ENCODE measurements around the gene CEACAM19. TPM values are rescaled to one million over a fixed set of nuclear protein-coding genes. Genes with fewer than 3 reads are reported as not detected.

Gene CEACAM19
- total RNA-seq, 4 donors from 2014 or later: 0.82 to 5.2 (median 3.5) TPM

DNA sequence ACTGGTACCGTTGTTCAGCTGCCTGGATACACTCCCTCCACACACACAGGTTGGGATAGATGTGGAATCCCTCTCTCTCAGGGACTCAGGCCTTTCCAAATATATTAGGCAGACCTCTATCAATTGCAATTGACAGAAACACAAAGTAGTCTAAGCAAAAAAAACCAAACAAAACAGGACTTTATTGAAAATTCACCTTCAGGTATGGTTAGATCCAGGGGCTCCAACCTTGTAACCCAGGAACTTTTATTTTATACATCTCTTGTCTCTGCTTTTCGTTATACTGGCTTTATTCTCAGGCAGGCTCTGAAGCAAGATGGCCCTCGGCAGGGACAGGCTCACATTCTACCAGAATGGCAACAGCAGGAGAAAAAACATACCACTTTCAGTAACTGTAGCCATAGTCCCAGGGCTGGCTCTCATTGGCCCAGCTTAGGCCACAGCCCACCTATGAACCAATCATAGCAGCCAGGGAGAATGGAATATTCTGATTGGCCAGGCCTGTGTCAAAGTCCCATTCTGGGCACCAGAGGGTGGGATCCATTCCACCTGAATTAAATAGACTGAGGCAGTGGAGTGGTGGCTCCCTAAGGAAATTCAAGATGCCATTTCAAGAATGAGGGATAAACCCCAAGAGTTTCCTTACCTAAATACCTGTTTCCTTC lies 13.1 kb upstream of the CEACAM19 start:
- ATAC-seq: no peak
- no peaks in the 10 kb centered on the region for H3K27me3 ChIP-seq
- no peak overlapping the region for H3K27ac ChIP-seq
- peaks cover 0 to 11% (median 0%) of the 10 kb centered on the region in 3 donors for H3K4me1 ChIP-seq
- H3K36me3 ChIP-seq: peaks cover 0 to 97% of the 10 kb centered on the region in 2 donors
- no peak overlapping the region for H3K4me3 ChIP-seq
- 84 to 92% methylated on average over 2 to 3 of the region's 3 CpGs for WGBS, 2 donors (ENCODE audit: low coverage in 1 of 2)
- TF ChIP-seq POLR2AphosphoS5 (IDR thresholded peaks at IDR 0.05) (no peak), POLR2A (IDR thresholded peaks at IDR 0.05) (no peak), EP300 (IDR thresholded peaks at IDR 0.05) (no peak)
- TF ChIP-seq, protein P1, sequence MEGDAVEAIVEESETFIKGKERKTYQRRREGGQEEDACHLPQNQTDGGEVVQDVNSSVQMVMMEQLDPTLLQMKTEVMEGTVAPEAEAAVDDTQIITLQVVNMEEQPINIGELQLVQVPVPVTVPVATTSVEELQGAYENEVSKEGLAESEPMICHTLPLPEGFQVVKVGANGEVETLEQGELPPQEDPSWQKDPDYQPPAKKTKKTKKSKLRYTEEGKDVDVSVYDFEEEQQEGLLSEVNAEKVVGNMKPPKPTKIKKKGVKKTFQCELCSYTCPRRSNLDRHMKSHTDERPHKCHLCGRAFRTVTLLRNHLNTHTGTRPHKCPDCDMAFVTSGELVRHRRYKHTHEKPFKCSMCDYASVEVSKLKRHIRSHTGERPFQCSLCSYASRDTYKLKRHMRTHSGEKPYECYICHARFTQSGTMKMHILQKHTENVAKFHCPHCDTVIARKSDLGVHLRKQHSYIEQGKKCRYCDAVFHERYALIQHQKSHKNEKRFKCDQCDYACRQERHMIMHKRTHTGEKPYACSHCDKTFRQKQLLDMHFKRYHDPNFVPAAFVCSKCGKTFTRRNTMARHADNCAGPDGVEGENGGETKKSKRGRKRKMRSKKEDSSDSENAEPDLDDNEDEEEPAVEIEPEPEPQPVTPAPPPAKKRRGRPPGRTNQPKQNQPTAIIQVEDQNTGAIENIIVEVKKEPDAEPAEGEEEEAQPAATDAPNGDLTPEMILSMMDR (IDR thresholded peaks at IDR 0.05): no peak
- H3K9me3 ChIP-seq: no peaks in the 10 kb centered on the region

DNA sequence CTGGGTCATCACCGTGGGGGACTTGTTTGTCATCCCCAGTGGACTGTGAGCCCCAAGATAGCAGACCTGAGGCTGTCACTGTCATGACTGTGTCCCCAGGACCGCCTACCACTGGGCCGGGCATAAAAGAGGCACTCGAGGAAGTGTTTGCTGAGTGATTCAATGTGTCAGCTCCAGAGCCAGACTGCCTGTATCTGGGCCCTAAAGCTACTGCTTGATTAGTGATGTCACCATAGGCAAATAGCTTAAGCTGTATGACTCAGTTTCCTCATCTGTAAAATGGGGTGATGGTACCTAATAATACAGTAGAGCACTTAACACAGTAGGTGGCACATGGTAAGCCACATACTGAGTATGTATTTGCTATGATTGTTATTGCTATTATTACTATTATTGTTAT lies 11.2 kb upstream of the CEACAM19 start:
- WGBS, 2 donors (ENCODE audit: low coverage in 1 of 2): 100% methylated on average over 1 of the region's 4 CpGs; no CpG with 5 or more reads in 1 of the 2 donors
- no peak overlapping the region for H3K27ac ChIP-seq
- H3K4me1 ChIP-seq: peaks cover 0 to 5% (median 0%) of the 10 kb centered on the region in 3 donors
- TF ChIP-seq POLR2AphosphoS5 (IDR thresholded peaks at IDR 0.05): no peak
- no peak for TF ChIP-seq EP300 (IDR thresholded peaks at IDR 0.05)
- TF ChIP-seq POLR2A (IDR thresholded peaks at IDR 0.05): no peak
- TF ChIP-seq, protein P1 (IDR thresholded peaks at IDR 0.05): no peak
- no peaks in the 10 kb centered on the region for H3K27me3 ChIP-seq
- no peak for ATAC-seq
- H3K36me3 ChIP-seq: peaks cover 0 to 83% of the 10 kb centered on the region in 2 donors
- no peak overlapping the region for H3K4me3 ChIP-seq
- H3K9me3 ChIP-seq: no peaks in the 10 kb centered on the region

DNA sequence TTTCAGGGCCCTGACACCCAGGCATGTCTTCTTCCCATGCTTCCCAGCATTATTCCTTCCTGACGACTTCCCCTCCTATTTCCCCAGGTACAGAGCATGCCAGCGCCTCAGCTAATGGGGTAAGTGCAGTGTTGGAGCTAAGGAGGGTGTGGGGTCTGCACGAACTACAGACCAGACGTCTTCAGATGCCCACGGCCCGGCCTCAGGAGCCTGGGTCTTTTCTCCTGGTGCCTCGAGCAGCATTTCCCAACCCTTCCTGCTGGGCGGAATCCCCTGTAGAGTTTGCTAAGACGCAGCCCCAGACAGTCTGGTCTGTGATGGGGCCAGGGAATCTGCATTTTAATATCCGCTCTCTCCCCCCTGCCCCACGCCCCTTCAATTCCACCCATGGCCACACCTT lies 10.1 kb upstream of the CEACAM19 start:
- WGBS, 2 donors (ENCODE audit: low coverage in 1 of 2): 81 to 100% methylated on average over 1 to 2 of the region's 11 CpGs
- H3K9me3 ChIP-seq: no peaks in the 10 kb centered on the region
- H3K4me3 ChIP-seq: no peak overlapping the region
- H3K4me1 ChIP-seq: peaks cover 0 to 5% (median 0%) of the 10 kb centered on the region in 3 donors
- no peak overlapping the region for H3K27ac ChIP-seq
- peaks cover 0 to 72% of the 10 kb centered on the region in 2 donors for H3K36me3 ChIP-seq
- no peaks in the 10 kb centered on the region for H3K27me3 ChIP-seq
- TF ChIP-seq POLR2A (IDR thresholded peaks at IDR 0.05) (no peak), POLR2AphosphoS5 (IDR thresholded peaks at IDR 0.05) (no peak), EP300 (IDR thresholded peaks at IDR 0.05) (no peak)
- TF ChIP-seq, protein P1 (IDR thresholded peaks at IDR 0.05): no peak
- ATAC-seq: no peak

DNA sequence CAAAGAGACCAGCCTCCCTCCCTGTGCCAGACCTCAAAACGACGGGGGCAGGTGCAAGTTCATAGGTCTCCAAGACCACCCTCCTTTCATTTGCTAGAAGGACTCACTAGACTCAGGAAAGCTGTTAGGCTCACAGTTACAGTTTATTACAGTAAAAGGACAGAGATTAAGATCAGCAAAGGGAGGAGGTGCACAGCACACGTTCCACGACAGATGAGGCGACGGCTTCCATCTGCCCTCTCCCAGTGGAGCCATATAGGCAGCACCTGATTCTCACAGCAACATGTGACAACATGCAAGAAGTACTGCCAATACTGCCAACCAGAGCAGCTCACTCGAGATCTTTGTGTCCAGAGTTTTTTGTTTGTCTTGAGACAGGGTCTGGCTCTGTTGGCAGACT lies 9.4 kb upstream of the CEACAM19 start:
- peaks cover 0 to 65% of the 10 kb centered on the region in 2 donors for H3K36me3 ChIP-seq
- 69% methylated on average over 5 of the region's 7 CpGs; no CpG with 5 or more reads in 1 of the 2 donors for WGBS, 2 donors (ENCODE audit: low coverage in 1 of 2)

More for the DNA sequence above, 9.4 kb upstream of the CEACAM19 start:
- no peak for ATAC-seq
- Histone ChIP-seq H3K27me3 (no peaks in the 10 kb centered on the region), H3K4me3 (no peak overlapping the region), H3K9me3 (no peaks in the 10 kb centered on the region), H3K4me1 (peaks cover 0 to 5% (median 0%) of the 10 kb centered on the region in 3 donors), H3K27ac (no peak overlapping the region)
- TF ChIP-seq, protein P1 (IDR thresholded peaks at IDR 0.05): no peak
- no peak for TF ChIP-seq POLR2AphosphoS5 (IDR thresholded peaks at IDR 0.05)
- TF ChIP-seq POLR2A (IDR thresholded peaks at IDR 0.05): no peak
- TF ChIP-seq EP300 (IDR thresholded peaks at IDR 0.05): no peak

All from gastroesophageal sphincter (tissue), 4 donors.